Right lobe of liver (tissue), 4 donors: ENCODE data around the gene PTGDS.

ENCODE experiments used
- POLR2A ChIP-seq: fragments of 450-650 bp; IDR thresholded peaks from one replicate; pipeline ENCODE4 v1.6.1; 2017; ENCODE audit warnings: antibody characterized with exemption, mild to moderate bottlenecking
- TF ChIP-seq, protein P1 (sequence below), 4 donors: fragments of 200-600 bp in 3 of 4; fragments of 450-650 bp in 1 of 4; IDR thresholded peaks; one replicate each; pipeline versions ENCODE4 v1.5.1 to v1.8.0; 2016 to 2022; ENCODE audit warnings: antibody characterized with exemption in 4 of 4, mild to moderate bottlenecking in 2 of 4
- donor health status: DM: no; HTN: no; CAD: no.
- donor health status: DM: no; HTN: no; CAD: no.
- donor health status: DM: no; HTN: yes; CAD: no.

DNA sequence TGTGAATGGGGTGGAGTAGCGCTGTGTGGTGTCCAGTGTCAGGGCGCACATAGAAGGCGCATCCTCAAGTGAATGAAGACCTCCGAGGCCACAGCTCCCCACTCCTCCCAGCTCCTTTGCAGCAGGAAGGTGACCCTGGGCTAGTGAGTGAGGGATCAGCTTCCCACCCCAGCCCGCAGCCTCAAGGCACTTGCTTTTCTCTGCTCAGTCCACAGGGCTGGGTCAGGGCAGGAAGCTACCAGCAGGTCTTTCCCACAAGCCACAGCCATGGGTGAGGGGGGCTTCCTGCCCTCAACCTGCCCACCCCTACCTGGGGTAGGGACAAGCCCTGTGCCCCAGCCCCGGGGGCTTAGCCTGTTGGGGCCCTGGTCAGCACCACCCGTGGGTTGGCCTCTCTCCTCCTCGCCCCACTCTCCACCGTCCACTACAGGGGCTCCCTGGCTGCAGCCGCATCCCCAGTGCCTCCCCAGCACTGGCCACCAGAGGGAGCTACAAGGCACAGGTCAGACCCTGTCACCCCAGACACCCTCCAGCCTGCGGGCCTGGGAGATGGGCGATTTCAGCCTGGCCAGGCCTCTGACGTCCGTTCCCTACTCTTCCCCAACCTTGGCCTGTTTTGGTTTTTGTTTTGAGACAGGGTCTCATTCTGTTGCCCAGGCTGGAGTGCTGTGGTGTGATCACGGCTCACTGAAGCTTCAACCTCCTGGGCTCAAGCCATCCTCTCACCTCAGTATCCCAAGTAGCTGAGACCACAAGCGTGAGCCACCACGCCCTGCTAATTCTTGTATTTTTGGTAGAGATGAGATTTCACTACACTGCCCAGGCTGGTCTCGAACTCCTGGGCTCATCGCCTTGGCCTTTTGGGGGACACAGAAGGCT is 52.0 kb downstream of the PTGDS start:
- TF ChIP-seq, protein P1, sequence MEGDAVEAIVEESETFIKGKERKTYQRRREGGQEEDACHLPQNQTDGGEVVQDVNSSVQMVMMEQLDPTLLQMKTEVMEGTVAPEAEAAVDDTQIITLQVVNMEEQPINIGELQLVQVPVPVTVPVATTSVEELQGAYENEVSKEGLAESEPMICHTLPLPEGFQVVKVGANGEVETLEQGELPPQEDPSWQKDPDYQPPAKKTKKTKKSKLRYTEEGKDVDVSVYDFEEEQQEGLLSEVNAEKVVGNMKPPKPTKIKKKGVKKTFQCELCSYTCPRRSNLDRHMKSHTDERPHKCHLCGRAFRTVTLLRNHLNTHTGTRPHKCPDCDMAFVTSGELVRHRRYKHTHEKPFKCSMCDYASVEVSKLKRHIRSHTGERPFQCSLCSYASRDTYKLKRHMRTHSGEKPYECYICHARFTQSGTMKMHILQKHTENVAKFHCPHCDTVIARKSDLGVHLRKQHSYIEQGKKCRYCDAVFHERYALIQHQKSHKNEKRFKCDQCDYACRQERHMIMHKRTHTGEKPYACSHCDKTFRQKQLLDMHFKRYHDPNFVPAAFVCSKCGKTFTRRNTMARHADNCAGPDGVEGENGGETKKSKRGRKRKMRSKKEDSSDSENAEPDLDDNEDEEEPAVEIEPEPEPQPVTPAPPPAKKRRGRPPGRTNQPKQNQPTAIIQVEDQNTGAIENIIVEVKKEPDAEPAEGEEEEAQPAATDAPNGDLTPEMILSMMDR (IDR thresholded peaks at IDR 0.05), result peak; percentile 87 to 94 (median 90)
- TF ChIP-seq POLR2A, result no peak
